Esophagus squamous epithelium (tissue), 5 donors: ENCODE data around the gene THRAP3. TPM values are rescaled to one million over a fixed set of nuclear protein-coding genes. Genes with fewer than 3 reads are reported as not detected.

Source experiments
- DNase-seq: peaks from one replicate; lab custom pipeline; 2025; lab: John Stamatoyannopoulos, UW
- H3K27ac ChIP-seq, 4 donors: fragments of 200-600 bp; sonication (generic); one replicate each; pipeline ENCODE4 v1.5.1; 2016 to 2019; ENCODE audit warnings: mild to moderate bottlenecking in 1 of 4
- H3K27me3 ChIP-seq, 4 donors: fragments of 200-600 bp; sonication (generic); 1 replicate in 3 of 4; 2 replicates in 1 of 4; pipeline versions ENCODE4 v1.5.1 to v1.6.0; 2017 to 2021; ENCODE audit warnings: antibody characterized with exemption in 1 of 4
- H3K36me3 ChIP-seq, 3 donors: fragments of 200-600 bp; sonication (generic); one replicate each; pipeline ENCODE4 v1.5.1; 2016 to 2019
- H3K4me1 ChIP-seq, 3 donors: fragments of 200-600 bp; sonication (generic); one replicate each; pipeline ENCODE4 v1.5.1; 2017 to 2019
- H3K4me3 ChIP-seq, 4 donors: fragments of 200-600 bp; sonication (generic); 1 replicate in 3 of 4; 2 replicates in 1 of 4; pipeline ENCODE4 v1.5.1; 2016 to 2019; ENCODE audit warnings: mild to moderate bottlenecking in 2 of 4, moderate library complexity in 1 of 4
- H3K9me3 ChIP-seq, 3 donors: fragments of 200-600 bp; sonication (generic); one replicate each; pipeline ENCODE4 v1.5.1; 2016 to 2019
- CTCF ChIP-seq, 6 experiments: fragments of 450-650 bp in 4 of 6; fragments of 200-600 bp in 2 of 6; sonication (generic) in 2 of 6; IDR thresholded peaks; one replicate each; pipeline ENCODE4 v1.5.1; 2016 to 2019; ENCODE audit warnings: antibody characterized with exemption in 6 of 6, mild to moderate bottlenecking in 4 of 6, moderate library complexity in 4 of 6
- POLR2A ChIP-seq, 4 donors: fragments of 450-650 bp; IDR thresholded peaks; one replicate each; pipeline ENCODE4 v1.6.1; 2017; ENCODE audit warnings: antibody characterized with exemption in 4 of 4, mild to moderate bottlenecking in 4 of 4, moderate library complexity in 3 of 4
- WGBS, 2 donors: methylation state at CpG; one replicate each; pipeline ENCODE4 v1.1.5; 2018; 5-methylcytosine and 5-hydroxymethylcytosine counted together
- intact Hi-C: fragments of 100-400 bp; cut with DNase I; formaldehyde crosslinking; loops from one replicate; pipeline ENCODE4 v1.15.0; 2022
- small RNA-seq, 4 donors: library from RNA; depleted of rRNA; stranded (forward); fragments of <200 nt; gene quantifications; one replicate each; pipeline ENCODE3, GENCODE V24; 2016
- total RNA-seq, 4 donors: library from RNA; depleted of rRNA; stranded (reverse); fragments of >200 nt; gene quantifications; one replicate each; pipeline ENCODE4 v1.1.0, GENCODE V29; 2016
- donor health status: DM: yes; HTN: yes; CAD: no.

The THRAP3 gene
- total RNA-seq, 4 donors from 2014 or later: 56.5 to 83.5 (median 73.6) TPM

GRCh38 chr1:36351227-36351977 is 127.2 kb downstream of the THRAP3 start:
- intact Hi-C loops: no loop called here
- H3K27me3 ChIP-seq: no peaks in the 10 kb centered on the region
- 58 to 71% methylated on average over 9 to 14 of the region's 14 CpGs for WGBS, 2 donors
- no peak overlapping the region for H3K4me3 ChIP-seq
- H3K36me3 ChIP-seq: peaks cover 33 to 94% (median 43%) of the 10 kb centered on the region in 3 donors
- DNase-seq: no peak
- no peaks in the 10 kb centered on the region for H3K9me3 ChIP-seq
- peaks cover 36 to 51% (median 37%) of the 10 kb centered on the region in 3 donors for H3K4me1 ChIP-seq
- TF ChIP-seq POLR2A (IDR thresholded peaks at IDR 0.05) (no peak), CTCF (IDR thresholded peaks at IDR 0.05) (no peak)
- H3K27ac ChIP-seq: peak overlapping the region; percentile 81 to 89 (median 86)

- peaks cover 26 to 91% (median 34%) of the 10 kb centered on the region in 3 donors for H3K36me3 ChIP-seq
- DNase-seq: no peak
- peaks cover 36 to 51% (median 37%) of the 10 kb centered on the region in 3 donors for H3K4me1 ChIP-seq
- TF ChIP-seq CTCF (IDR thresholded peaks at IDR 0.05) (no peak), POLR2A (IDR thresholded peaks at IDR 0.05) (no peak)
- H3K4me3 ChIP-seq: no peak overlapping the region
- H3K27me3 ChIP-seq: no peaks in the 10 kb centered on the region
- WGBS, 2 donors: 78 to 84% methylated on average over 7 of the region's 13 CpGs
- H3K27ac ChIP-seq: peak overlapping the region; percentile 81 to 89 (median 86)
- H3K9me3 ChIP-seq: no peaks in the 10 kb centered on the region
- intact Hi-C loops: no loop called here
Measured at GRCh38 chr1:36352125-36352909, 128.1 kb downstream of the THRAP3 start.

- Histone ChIP-seq H3K27me3 (no peaks in the 10 kb centered on the region), H3K9me3 (no peaks in the 10 kb centered on the region), H3K36me3 (peaks cover 24 to 91% (median 31%) of the 10 kb centered on the region in 3 donors), H3K27ac (peak overlapping the region in 3 of 4 donors; percentile 85 to 89 (median 87)), H3K4me3 (no peak overlapping the region), H3K4me1 (peaks cover 36 to 51% (median 37%) of the 10 kb centered on the region in 3 donors)
- intact Hi-C loops: no loop called here
- TF ChIP-seq POLR2A (IDR thresholded peaks at IDR 0.05) (no peak), CTCF (IDR thresholded peaks at IDR 0.05) (no peak)
- WGBS, 2 donors: 82 to 87% methylated on average over 9 to 11 of the region's 15 CpGs
- DNase-seq: no peak
Measured at GRCh38 chr1:36352910-36353878, 129.0 kb downstream of the THRAP3 start.

GRCh38 chr1:36354486-36354885 is 130.2 kb downstream of the THRAP3 start:
- Histone ChIP-seq H3K27me3 (no peaks in the 10 kb centered on the region), H3K4me1 (peaks cover 28 to 45% (median 34%) of the 10 kb centered on the region in 3 donors), H3K9me3 (no peaks in the 10 kb centered on the region), H3K36me3 (peaks cover 23 to 91% (median 29%) of the 10 kb centered on the region in 3 donors), H3K4me3 (no peak overlapping the region), H3K27ac (peak overlapping the region in 1 of 4 donors; percentile 13)
- no peak for DNase-seq
- 74 to 86% methylated on average over 2 to 9 of the region's 11 CpGs for WGBS, 2 donors
- intact Hi-C loops: no loop called here
- no peak for TF ChIP-seq POLR2A (IDR thresholded peaks at IDR 0.05)
- TF ChIP-seq CTCF (IDR thresholded peaks at IDR 0.05): no peak

Small RNA genes lying within 50 kb of the gene (small RNA-seq; reads per million reads assigned to genes)
- 0 reads per million in 4 donors for gene RN7SL131P
- gene UBE2V2P4: 0 reads per million in 4 donors

Other genes starting within 250 kb of the THRAP3 start
- gene TEKT2, start 140.3 kb upstream of the THRAP3 start, total RNA-seq: not detected
- 10 to 100 TPM; 41.0 to 57.8 (median 48.1) TPM for gene ADPRS, start 135.6 kb upstream of the THRAP3 start, total RNA-seq
- gene COL8A2, start 99.2 kb upstream of the THRAP3 start, total RNA-seq: 1 to 10 TPM; 4.0 to 7.4 (median 5.1) TPM
- gene TRAPPC3, start 75.0 kb upstream of the THRAP3 start, total RNA-seq: 100 to 1,000 TPM in 2 of 4 donors, 10 to 100 TPM in 2; 68.3 to 132 (median 112) TPM
- 100 to 1,000 TPM in 2 of 4 donors, 10 to 100 TPM in 2; 59.4 to 180 (median 92.9) TPM for gene MAP7D1, start 68.3 kb upstream of the THRAP3 start, total RNA-seq
- gene SH3D21, start 81.9 kb downstream of the THRAP3 start, total RNA-seq: 1 to 10 TPM; 2.8 to 9.7 (median 3.7) TPM
- gene EVA1B, start 99.2 kb downstream of the THRAP3 start, total RNA-seq: 10 to 100 TPM in 3 of 4 donors, 1 to 10 TPM in 1; 7.5 to 22.1 (median 12.8) TPM
- gene STK40, start 161.5 kb downstream of the THRAP3 start, total RNA-seq: 10 to 100 TPM; 34.5 to 59.7 (median 42.3) TPM
- gene LSM10, start 173.5 kb downstream of the THRAP3 start, total RNA-seq: 10 to 100 TPM in 3 of 4 donors, 1 to 10 TPM in 1; 8.5 to 29.4 (median 16.9) TPM
- 1 to 10 TPM; 2.4 to 6.8 (median 4.5) TPM for gene OSCP1, start 226.0 kb downstream of the THRAP3 start, total RNA-seq
- 10 to 100 TPM; 49.1 to 96.4 (median 74.0) TPM for gene MRPS15, start 239.9 kb downstream of the THRAP3 start, total RNA-seq